GM12878 (cell line): ENCODE data around the gene CLEC16A. TPM values are rescaled to one million over a fixed set of nuclear protein-coding genes. Genes with fewer than 3 reads are reported as not detected.

Source experiments
- BHLHE40 ChIP-seq, 2 experiments: fragments of 450-650 bp in 1 of 2; IDR thresholded peaks; 2 replicates each; pipeline ENCODE4 v1.6.1; 2011 to 2017; ENCODE audit warnings: low read depth in 2 of 2, borderline replicate concordance in 1 of 2, improper control_type of control experiment in 1 of 2, low read length in 1 of 2, mild to moderate bottlenecking in 1 of 2
- DPF2 ChIP-seq: fragments of 450-650 bp; IDR thresholded peaks from 2 replicates; pipeline ENCODE4 v1.6.1; 2017; ENCODE audit warnings: mild to moderate bottlenecking
- ETV6 ChIP-seq, 2 experiments: fragments of 450-650 bp in 1 of 2; IDR thresholded peaks in 1 of 2; conservative IDR thresholded peaks in 1 of 2; 2 replicates each; pipeline ENCODE4 v1.6.1; 2014; ENCODE audit warnings: antibody characterized with exemption in 1 of 2, borderline replicate concordance in 1 of 2, low read depth in 1 of 2, mild to moderate bottlenecking in 1 of 2, moderate library complexity in 1 of 2
- HDAC6 ChIP-seq: fragments of 200-600 bp; sonication (generic); IDR thresholded peaks from one replicate; pipeline ENCODE4 v1.8.0; 2017; ENCODE audit warnings: antibody characterized with exemption; ENCODE audit not compliant: unreplicated experiment
- IRF4 ChIP-seq: IDR thresholded peaks from 2 replicates; pipeline ENCODE4 v1.6.1; 2011; ENCODE audit warnings: low read depth, low read length
- MYB ChIP-seq: fragments of 150-350 bp; IDR thresholded peaks from 2 replicates; pipeline ENCODE4 v1.6.1; 2014; ENCODE audit warnings: mild to moderate bottlenecking, low read depth, low read length, borderline replicate concordance
- MYC ChIP-seq: IDR thresholded peaks from 2 replicates; pipeline ENCODE4 v1.6.1; 2011; ENCODE audit warnings: mild to moderate bottlenecking, low read length, moderate library complexity, inconsistent platforms; ENCODE audit not compliant: insufficient read depth, insufficient replicate concordance, insufficient read length, severe bottlenecking
- POLR2AphosphoS2 ChIP-seq: IDR thresholded peaks from 2 replicates; pipeline ENCODE4 v1.6.1; 2011; ENCODE audit warnings: low read depth, mild to moderate bottlenecking, low read length, improper control_type of control experiment, moderate library complexity
- SIX5 ChIP-seq: IDR thresholded peaks from 2 replicates; pipeline ENCODE4 v1.6.1; 2011; ENCODE audit warnings: mild to moderate bottlenecking, low read depth, low read length, moderate library complexity; ENCODE audit not compliant: severe bottlenecking
- SMARCA5 ChIP-seq: fragments of 450-650 bp; IDR thresholded peaks from 2 replicates; pipeline ENCODE4 v1.6.1; 2017; ENCODE audit warnings: mild to moderate bottlenecking
- SPI1 ChIP-seq: IDR thresholded peaks from 2 replicates; pipeline ENCODE4 v1.6.1; 2011; ENCODE audit warnings: low read depth, mild to moderate bottlenecking, low read length, moderate library complexity, borderline replicate concordance; ENCODE audit not compliant: insufficient read depth
- polyA plus RNA-seq, 11 experiments: library from polyadenylated mRNA; depleted of rRNA in 4 of 11; unstranded in 6 of 11; stranded (reverse) in 5 of 11; fragments of >200 nt; fragmentation: Nextera tagmentation in 4 of 11; fragmentation: Illumina TruSeq in 1 of 11; extraction: Ambion mirVana in 4 of 11; extraction: Trizol in 1 of 11; gene quantifications; 1 replicate in 1 of 11; 2 replicates in 10 of 11; pipeline versions ENCODE4 v1.2.1 to v1.2.3, GENCODE V29; 2011 to 2016; ENCODE audit warnings: inconsistent platforms in 2 of 11, missing spikeins in 2 of 11, low read depth in 1 of 11
- total RNA-seq, 4 experiments: library from RNA; depleted of rRNA in 3 of 4; stranded (reverse); fragments of >200 nt in 3 of 4; fragmentation: Illumina TruSeq in 1 of 4; extraction: Trizol in 1 of 4; gene quantifications; 2 replicates each; pipeline versions ENCODE4 v1.2.1 to v1.2.3, GENCODE V29; 2013 to 2021
- TF ChIP-seq, protein P1 (sequence below): fragments of 450-650 bp; IDR thresholded peaks from 2 replicates; pipeline ENCODE4 v1.6.1; 2016; ENCODE audit warnings: mild to moderate bottlenecking, moderate library complexity, borderline replicate concordance
- TF ChIP-seq, protein P2 (sequence below): fragments of 450-650 bp; IDR thresholded peaks from 2 replicates; pipeline ENCODE4 v1.6.1; 2018; ENCODE audit warnings: borderline replicate concordance, mild to moderate bottlenecking; ENCODE audit not compliant: partially characterized antibody
- TF ChIP-seq, protein P3 (sequence below): fragments of 450-650 bp; IDR thresholded peaks from 2 replicates; pipeline ENCODE4 v1.6.1; 2016; ENCODE audit warnings: mild to moderate bottlenecking
- TF ChIP-seq, protein P4 (sequence below): fragments of 150-350 bp; IDR thresholded peaks from 2 replicates; pipeline ENCODE4 v1.6.1; 2014; ENCODE audit warnings: mild to moderate bottlenecking, low read depth, low read length
- TF ChIP-seq, protein P5 (sequence below): fragments of 450-650 bp; IDR thresholded peaks from 2 replicates; pipeline ENCODE4 v1.6.1; 2017; ENCODE audit warnings: mild to moderate bottlenecking, low read depth, inconsistent platforms; ENCODE audit not compliant: poor library complexity, severe bottlenecking

Gene CLEC16A
- total and polyA plus RNA-seq, 10 of the 15 experiments (the other 5 are each of a cell fraction or from before 2014, with no cell fraction given): 1.5 to 28.8 (median 19.2) TPM

DNA sequence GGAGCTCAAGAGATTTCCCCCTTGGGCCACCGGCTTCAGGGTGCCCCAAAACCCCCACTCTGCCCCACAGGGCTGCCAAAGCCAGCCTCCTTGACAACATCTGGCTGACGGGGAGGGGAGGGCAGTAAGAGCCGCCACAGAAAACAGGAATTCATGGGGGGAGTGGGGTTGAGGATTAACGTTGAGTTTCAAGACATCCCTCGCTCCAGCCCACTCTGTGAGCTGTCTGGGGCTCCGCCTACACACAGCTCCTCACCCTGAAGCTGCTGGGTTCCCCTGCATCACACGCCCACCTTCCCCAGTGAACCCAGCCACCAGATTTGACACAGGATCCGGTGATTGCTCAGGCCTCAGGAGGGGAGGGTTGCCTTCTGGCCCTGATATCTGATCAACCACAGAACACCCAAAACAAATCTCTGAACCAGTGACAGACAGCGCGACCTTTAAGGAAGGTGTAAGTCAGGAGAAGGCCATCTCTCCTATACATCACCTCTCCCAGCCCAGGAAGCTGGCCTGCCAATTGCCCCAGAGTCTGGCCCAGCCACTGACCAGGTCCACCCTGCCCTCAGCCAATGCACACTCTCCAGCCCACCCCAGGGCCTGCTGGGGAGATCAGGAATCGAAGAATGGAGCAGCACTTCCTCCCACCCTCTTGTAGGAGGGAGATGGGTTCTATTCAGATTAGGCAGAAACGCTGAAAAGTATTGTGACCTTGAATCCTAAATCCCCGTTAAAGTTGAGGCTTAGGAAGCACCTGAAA, 132.1 kb downstream of the CLEC16A start (continued):
- TF ChIP-seq SPI1 (no peak), HDAC6 (no peak), IRF4 (no peak; the same call in 1 of the 2 replicates), SIX5 (no peak), MYB (no peak), MYC (no peak), POLR2AphosphoS2 (no peak), BHLHE40 (IDR thresholded peaks at IDR 0.05; ENCODE audit: borderline replicate concordance in 1 of 2, low read depth in 2 of 2, low read length in 1 of 2) (peak; percentile 43 to 57; a peak in 2 of 4 replicates), ETV6 (conservative IDR thresholded peaks at IDR 0.05 in 1 of 2, IDR thresholded peaks at IDR 0.05 in 1 of 2; ENCODE audit: borderline replicate concordance in 1 of 2, low read depth in 1 of 2) (no peak), DPF2 (no peak; the same call in 1 of the 2 replicates), SMARCA5 (peak; percentile 74; the same call in 1 of the 2 replicates)
- TF ChIP-seq, protein P1, sequence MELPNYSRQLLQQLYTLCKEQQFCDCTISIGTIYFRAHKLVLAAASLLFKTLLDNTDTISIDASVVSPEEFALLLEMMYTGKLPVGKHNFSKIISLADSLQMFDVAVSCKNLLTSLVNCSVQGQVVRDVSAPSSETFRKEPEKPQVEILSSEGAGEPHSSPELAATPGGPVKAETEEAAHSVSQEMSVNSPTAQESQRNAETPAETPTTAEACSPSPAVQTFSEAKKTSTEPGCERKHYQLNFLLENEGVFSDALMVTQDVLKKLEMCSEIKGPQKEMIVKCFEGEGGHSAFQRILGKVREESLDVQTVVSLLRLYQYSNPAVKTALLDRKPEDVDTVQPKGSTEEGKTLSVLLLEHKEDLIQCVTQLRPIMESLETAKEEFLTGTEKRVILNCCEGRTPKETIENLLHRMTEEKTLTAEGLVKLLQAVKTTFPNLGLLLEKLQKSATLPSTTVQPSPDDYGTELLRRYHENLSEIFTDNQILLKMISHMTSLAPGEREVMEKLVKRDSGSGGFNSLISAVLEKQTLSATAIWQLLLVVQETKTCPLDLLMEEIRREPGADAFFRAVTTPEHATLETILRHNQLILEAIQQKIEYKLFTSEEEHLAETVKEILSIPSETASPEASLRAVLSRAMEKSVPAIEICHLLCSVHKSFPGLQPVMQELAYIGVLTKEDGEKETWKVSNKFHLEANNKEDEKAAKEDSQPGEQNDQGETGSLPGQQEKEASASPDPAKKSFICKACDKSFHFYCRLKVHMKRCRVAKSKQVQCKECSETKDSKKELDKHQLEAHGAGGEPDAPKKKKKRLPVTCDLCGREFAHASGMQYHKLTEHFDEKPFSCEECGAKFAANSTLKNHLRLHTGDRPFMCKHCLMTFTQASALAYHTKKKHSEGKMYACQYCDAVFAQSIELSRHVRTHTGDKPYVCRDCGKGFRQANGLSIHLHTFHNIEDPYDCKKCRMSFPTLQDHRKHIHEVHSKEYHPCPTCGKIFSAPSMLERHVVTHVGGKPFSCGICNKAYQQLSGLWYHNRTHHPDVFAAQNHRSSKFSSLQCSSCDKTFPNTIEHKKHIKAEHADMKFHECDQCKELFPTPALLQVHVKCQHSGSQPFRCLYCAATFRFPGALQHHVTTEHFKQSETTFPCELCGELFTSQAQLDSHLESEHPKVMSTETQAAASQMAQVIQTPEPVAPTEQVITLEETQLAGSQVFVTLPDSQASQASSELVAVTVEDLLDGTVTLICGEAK: no peak
- TF ChIP-seq, protein P2, sequence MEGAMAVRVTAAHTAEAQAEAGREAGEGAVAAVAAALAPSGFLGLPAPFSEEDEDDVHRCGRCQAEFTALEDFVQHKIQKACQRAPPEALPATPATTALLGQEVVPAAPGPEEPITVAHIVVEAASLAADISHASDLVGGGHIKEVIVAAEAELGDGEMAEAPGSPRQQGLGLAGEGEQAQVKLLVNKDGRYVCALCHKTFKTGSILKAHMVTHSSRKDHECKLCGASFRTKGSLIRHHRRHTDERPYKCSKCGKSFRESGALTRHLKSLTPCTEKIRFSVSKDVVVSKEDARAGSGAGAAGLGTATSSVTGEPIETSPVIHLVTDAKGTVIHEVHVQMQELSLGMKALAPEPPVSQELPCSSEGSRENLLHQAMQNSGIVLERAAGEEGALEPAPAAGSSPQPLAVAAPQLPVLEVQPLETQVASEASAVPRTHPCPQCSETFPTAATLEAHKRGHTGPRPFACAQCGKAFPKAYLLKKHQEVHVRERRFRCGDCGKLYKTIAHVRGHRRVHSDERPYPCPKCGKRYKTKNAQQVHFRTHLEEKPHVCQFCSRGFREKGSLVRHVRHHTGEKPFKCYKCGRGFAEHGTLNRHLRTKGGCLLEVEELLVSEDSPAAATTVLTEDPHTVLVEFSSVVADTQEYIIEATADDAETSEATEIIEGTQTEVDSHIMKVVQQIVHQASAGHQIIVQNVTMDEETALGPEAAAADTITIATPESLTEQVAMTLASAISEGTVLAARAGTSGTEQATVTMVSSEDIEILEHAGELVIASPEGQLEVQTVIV: no peak
- TF ChIP-seq, protein P3, sequence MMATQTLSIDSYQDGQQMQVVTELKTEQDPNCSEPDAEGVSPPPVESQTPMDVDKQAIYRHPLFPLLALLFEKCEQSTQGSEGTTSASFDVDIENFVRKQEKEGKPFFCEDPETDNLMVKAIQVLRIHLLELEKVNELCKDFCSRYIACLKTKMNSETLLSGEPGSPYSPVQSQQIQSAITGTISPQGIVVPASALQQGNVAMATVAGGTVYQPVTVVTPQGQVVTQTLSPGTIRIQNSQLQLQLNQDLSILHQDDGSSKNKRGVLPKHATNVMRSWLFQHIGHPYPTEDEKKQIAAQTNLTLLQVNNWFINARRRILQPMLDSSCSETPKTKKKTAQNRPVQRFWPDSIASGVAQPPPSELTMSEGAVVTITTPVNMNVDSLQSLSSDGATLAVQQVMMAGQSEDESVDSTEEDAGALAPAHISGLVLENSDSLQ: peak; percentile 87
- TF ChIP-seq, protein P4, sequence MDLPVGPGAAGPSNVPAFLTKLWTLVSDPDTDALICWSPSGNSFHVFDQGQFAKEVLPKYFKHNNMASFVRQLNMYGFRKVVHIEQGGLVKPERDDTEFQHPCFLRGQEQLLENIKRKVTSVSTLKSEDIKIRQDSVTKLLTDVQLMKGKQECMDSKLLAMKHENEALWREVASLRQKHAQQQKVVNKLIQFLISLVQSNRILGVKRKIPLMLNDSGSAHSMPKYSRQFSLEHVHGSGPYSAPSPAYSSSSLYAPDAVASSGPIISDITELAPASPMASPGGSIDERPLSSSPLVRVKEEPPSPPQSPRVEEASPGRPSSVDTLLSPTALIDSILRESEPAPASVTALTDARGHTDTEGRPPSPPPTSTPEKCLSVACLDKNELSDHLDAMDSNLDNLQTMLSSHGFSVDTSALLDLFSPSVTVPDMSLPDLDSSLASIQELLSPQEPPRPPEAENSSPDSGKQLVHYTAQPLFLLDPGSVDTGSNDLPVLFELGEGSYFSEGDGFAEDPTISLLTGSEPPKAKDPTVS: no peak
- TF ChIP-seq, protein P5, sequence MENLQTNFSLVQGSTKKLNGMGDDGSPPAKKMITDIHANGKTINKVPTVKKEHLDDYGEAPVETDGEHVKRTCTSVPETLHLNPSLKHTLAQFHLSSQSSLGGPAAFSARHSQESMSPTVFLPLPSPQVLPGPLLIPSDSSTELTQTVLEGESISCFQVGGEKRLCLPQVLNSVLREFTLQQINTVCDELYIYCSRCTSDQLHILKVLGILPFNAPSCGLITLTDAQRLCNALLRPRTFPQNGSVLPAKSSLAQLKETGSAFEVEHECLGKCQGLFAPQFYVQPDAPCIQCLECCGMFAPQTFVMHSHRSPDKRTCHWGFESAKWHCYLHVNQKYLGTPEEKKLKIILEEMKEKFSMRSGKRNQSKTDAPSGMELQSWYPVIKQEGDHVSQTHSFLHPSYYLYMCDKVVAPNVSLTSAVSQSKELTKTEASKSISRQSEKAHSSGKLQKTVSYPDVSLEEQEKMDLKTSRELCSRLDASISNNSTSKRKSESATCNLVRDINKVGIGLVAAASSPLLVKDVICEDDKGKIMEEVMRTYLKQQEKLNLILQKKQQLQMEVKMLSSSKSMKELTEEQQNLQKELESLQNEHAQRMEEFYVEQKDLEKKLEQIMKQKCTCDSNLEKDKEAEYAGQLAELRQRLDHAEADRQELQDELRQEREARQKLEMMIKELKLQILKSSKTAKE: peak; percentile 73
